Endodermal cell (in vitro differentiated cells): ENCODE measurements around the gene COG5. TPM values are rescaled to one million over a fixed set of nuclear protein-coding genes. Genes with fewer than 3 reads are reported as not detected.

ENCODE experiments used
- DNase-seq: peaks from one replicate; pipeline ENCODE4 v3.0.0-alpha.2; 2017
- H3K27ac ChIP-seq: 2 replicates; pipeline ENCODE4 v1.5.1; 2013; ENCODE audit warnings: mild to moderate bottlenecking, low read depth, low read length, moderate library complexity
- H3K27me3 ChIP-seq: 2 replicates; pipeline ENCODE4 v1.6.1; 2013; ENCODE audit warnings: mild to moderate bottlenecking, low read length, moderate library complexity; ENCODE audit not compliant: insufficient read depth, control insufficient read depth, poor library complexity, severe bottlenecking
- H3K36me3 ChIP-seq: 2 replicates; pipeline ENCODE4 v1.7.0; 2013; ENCODE audit warnings: mild to moderate bottlenecking, low read length, moderate library complexity; ENCODE audit not compliant: control insufficient read depth, insufficient read depth
- H3K4me1 ChIP-seq: one replicate; pipeline ENCODE4 v1.7.0; 2013; ENCODE audit warnings: low read length; ENCODE audit not compliant: control insufficient read depth, insufficient read depth
- H3K4me3 ChIP-seq: 2 replicates; pipeline ENCODE4 v1.5.1; 2013; ENCODE audit warnings: mild to moderate bottlenecking, low read length, moderate library complexity
- H3K9ac ChIP-seq: 2 replicates; pipeline ENCODE4 v1.6.1; 2013; ENCODE audit warnings: mild to moderate bottlenecking, low read length, moderate library complexity; ENCODE audit not compliant: poor library complexity, severe bottlenecking; ENCODE audit errors: extremely low read depth
- H3K9me3 ChIP-seq: 2 replicates; pipeline ENCODE4 v1.6.1; 2013; ENCODE audit warnings: mild to moderate bottlenecking, low read length, moderate library complexity; ENCODE audit not compliant: control insufficient read depth
- H3K27ac Mint-ChIP-seq: 2 replicates; pipeline ENCODE4 v1.8.0; 2020; ENCODE audit warnings: mixed read lengths
- H3K27me3 Mint-ChIP-seq: 2 replicates; pipeline ENCODE4 v1.8.0; 2021; ENCODE audit warnings: mild to moderate bottlenecking, mixed read lengths; ENCODE audit not compliant: insufficient read depth
- H3K36me3 Mint-ChIP-seq: 2 replicates; pipeline ENCODE4 v1.8.0; 2020; ENCODE audit warnings: low read depth, mixed read lengths
- H3K4me1 Mint-ChIP-seq: 2 replicates; pipeline ENCODE4 v1.8.0; 2020; ENCODE audit warnings: mixed read lengths
- H3K4me3 Mint-ChIP-seq: 2 replicates; pipeline ENCODE4 v1.8.0; 2020; ENCODE audit warnings: mild to moderate bottlenecking, moderate library complexity, mixed read lengths
- H3K9me3 Mint-ChIP-seq: 2 replicates; pipeline ENCODE4 v1.8.0; 2020; ENCODE audit warnings: mild to moderate bottlenecking, mixed read lengths
- CTCF ChIP-seq: fragments of 200-600 bp; sonication (generic); conservative IDR thresholded peaks from 2 replicates; pipeline ENCODE4 v1.5.0; 2021; ENCODE audit warnings: antibody characterized with exemption, mild to moderate bottlenecking
- WGBS, 2 experiments: methylation state at CpG; one replicate each; pipeline versions ENCODE4 v1.1.5 to v1.1.7; 2013; ENCODE audit warnings: missing lambda C conversion rate in 2 of 2, mixed read lengths in 1 of 2; ENCODE audit not compliant: insufficient coverage in 1 of 2, insufficient read length in 1 of 2; 5-methylcytosine and 5-hydroxymethylcytosine counted together
- total RNA-seq, 2 donors: library from RNA; stranded (reverse); fragmentation: NEBNext Ultra II Directional in 1 of 2; extraction: Animal tissue kit (Norgen Biotek cat#: 25700) in 1 of 2; gene quantifications; 2 replicates in 1 of 2; 3 replicates in 1 of 2; pipeline ENCODE4 v1.2.1, GENCODE V29; 2021

The COG5 gene
- total RNA-seq, 2 donors from 2014 or later = 25.5 to 34.7 TPM

GRCh38 chr7:107354640-107355039 lies 209.1 kb downstream of the COG5 start:
- H3K9me3 Mint-ChIP-seq = peaks cover 5% of the 10 kb centered on the region
- Histone ChIP-seq H3K27me3 (no peaks in the 10 kb centered on the region), H3K27ac (no peak overlapping the region), H3K9ac (no peak overlapping the region), H3K36me3 (peaks cover 10% of the 10 kb centered on the region), H3K9me3 (peaks cover 6% of the 10 kb centered on the region), H3K4me1 (no peaks in the 10 kb centered on the region), H3K4me3 (no peak overlapping the region)
- TF ChIP-seq CTCF = no peak
- H3K27ac Mint-ChIP-seq = no peak overlapping the region
- peaks cover 13% of the 10 kb centered on the region for H3K36me3 Mint-ChIP-seq
- H3K4me3 Mint-ChIP-seq = no peak overlapping the region
- DNase-seq = no peak
- no peaks in the 10 kb centered on the region for H3K27me3 Mint-ChIP-seq
- H3K4me1 Mint-ChIP-seq = no peaks in the 10 kb centered on the region
- WGBS, 2 experiments = 80% methylated on average over 1 of the region's 3 CpGs; no CpG with 5 or more reads in 1 of the 2 experiments

DNA sequence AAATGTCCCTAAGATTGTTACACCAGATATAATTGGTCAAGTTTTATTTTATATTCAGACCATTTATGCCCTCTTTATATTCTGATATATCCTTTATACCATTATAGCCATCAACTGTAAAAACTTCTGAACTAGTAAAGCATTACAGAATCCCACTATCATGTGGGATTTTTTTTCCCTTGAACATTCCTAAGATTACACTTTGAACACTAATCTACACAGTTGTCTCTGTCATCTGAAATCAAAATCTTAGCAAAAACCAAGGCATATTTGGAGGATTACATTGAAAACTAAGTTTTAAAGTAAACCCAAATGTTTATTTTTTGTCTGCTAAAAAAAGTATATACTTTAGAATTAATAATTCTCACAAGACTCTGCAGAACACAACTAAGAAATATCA lies 210.0 kb downstream of the COG5 start:
- no peak overlapping the region for H3K4me3 Mint-ChIP-seq
- H3K9me3 Mint-ChIP-seq = peaks cover 1% of the 10 kb centered on the region
- H3K27ac ChIP-seq = no peak overlapping the region
- no peak for DNase-seq
- H3K27me3 ChIP-seq = no peaks in the 10 kb centered on the region
- H3K27me3 Mint-ChIP-seq = no peaks in the 10 kb centered on the region
- H3K27ac Mint-ChIP-seq = no peak overlapping the region
- no peak for TF ChIP-seq CTCF
- H3K9ac ChIP-seq = no peak overlapping the region
- no peaks in the 10 kb centered on the region for H3K9me3 ChIP-seq
- H3K4me3 ChIP-seq = no peak overlapping the region
- H3K4me1 ChIP-seq = no peaks in the 10 kb centered on the region
- H3K4me1 Mint-ChIP-seq = no peaks in the 10 kb centered on the region
- H3K36me3 Mint-ChIP-seq = peaks cover 4% of the 10 kb centered on the region
- peaks cover 3% of the 10 kb centered on the region for H3K36me3 ChIP-seq

GRCh38 chr7:107345898-107346297 lies 217.8 kb downstream of the COG5 start:
- H3K27me3 ChIP-seq = no peaks in the 10 kb centered on the region
- H3K9me3 ChIP-seq = peaks cover 16% of the 10 kb centered on the region
- Mint-ChIP-seq H3K27me3 (no peaks in the 10 kb centered on the region), H3K9me3 (peaks cover 17% of the 10 kb centered on the region), H3K27ac (no peak overlapping the region), H3K4me1 (no peaks in the 10 kb centered on the region), H3K36me3 (peaks cover 26% of the 10 kb centered on the region), H3K4me3 (no peak overlapping the region)
- H3K27ac ChIP-seq = no peak overlapping the region
- no peaks in the 10 kb centered on the region for H3K4me1 ChIP-seq
- no peak overlapping the region for H3K4me3 ChIP-seq
- H3K36me3 ChIP-seq = no peaks in the 10 kb centered on the region
- no peak overlapping the region for H3K9ac ChIP-seq
- no peak for DNase-seq
- TF ChIP-seq CTCF = no peak
- WGBS, 2 experiments = no CpG with 5 or more reads among the region's 1 CpG
